Activated CD8-positive, alpha-beta memory T cell treated with anti-CD3 and anti-CD28 coated beads, Interleukin-2, amount 50 U/mL, for 24 hours (primary cell): ENCODE data around the gene USP34.
"Not testable (repeated sequence)": the region's sequence is repeated elsewhere in the genome, so short reads cannot be mapped to it uniquely, and the experiment has no call there.

Experiments
- DNase-seq: peaks from one replicate; pipeline ENCODE4 v3.0.0-alpha.2; 2020; ENCODE audit errors: extremely low read depth

Gene USP34

DNA sequence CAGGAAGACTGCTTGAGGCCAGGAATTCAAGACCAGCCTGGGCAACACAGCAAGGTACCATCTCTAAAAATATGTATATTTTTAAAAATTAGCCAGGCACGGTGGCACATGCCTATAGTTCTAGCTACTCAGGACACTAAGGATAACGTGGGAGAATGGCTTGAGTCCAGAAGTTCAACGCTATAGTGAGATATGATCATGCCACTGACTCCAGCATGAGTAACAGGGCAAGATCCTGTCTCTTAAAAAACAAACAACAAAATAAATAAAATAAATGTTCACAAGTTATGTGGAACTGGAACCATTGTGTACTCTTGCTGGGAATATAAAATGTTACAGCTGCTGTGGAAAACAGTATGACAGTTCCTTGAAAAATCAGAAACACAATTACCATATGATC is 47.2 kb downstream of the USP34 start:
- DNase-seq: no peak

DNA sequence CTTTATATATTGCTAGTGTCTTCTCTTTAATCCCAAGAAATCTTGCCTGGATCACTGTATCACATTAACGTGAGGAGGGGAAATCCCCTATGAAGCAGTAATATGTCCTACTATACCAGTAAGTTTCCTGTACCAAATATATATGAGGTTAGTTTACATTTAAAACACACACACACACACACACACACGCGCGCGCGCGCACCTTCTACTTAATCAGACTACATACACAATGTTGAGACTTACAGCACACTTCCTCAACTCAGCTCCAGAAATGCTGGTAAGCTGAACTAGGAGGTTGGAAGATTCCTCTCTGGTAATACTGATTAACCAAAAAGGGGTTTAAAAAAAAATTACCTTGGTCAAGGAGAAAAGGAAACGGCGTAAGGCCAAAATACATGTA is 49.3 kb downstream of the USP34 start:
- DNase-seq: no peak

DNA sequence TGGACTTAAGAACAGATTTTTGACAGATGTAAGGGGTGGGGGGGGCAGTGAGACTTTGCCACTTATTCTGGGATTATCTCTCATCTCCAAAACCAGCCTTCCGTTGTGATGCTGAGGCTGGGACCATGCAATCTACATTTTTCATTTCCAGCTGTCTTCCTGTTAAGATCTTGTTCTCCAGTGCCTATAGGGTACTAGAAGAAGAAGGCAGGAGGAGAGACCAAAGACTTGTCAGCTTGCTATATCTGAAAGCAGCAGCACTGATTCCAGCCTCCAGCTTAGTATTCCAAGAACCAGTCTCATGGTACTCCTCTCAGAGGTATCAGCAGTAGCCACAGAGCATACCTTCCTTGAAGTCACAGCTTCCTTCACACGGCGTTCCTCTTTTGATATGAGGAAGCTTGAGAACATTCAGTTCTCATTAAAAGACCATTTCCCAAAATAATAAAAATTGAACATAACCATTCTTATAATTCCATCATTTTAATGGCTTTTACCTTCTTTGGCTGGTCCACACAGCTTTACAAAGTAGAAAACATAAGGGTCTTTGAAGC is 49.8 kb downstream of the USP34 start:
- DNase-seq: no peak

GRCh38 chr2:61419570-61419969 is 51.3 kb downstream of the USP34 start:
- DNase-seq: no peak

- no peak for DNase-seq
Observed at GRCh38 chr2:61419129-61419528, 51.8 kb downstream of the USP34 start.

- no peak for DNase-seq
Observed at GRCh38 chr2:61416871-61417645, 53.8 kb downstream of the USP34 start.

DNA sequence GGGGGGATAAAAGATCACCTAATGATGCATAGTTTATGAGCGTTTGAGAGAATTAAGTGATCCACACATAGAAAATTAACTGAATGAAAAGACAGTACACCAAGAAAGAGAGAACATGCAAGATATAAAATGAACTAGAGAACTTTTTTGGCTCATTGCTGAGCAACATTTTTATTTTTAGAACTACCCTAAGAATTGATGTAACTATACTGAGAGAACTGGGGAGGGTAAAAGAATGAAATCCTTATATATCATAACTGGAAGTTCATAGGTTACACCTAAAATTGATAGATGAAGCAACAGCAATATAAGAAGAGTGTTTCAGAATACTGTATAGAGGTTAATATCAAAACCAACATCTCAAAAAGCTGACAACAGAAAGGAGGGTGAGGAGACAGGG is 55.6 kb downstream of the USP34 start:
- DNase-seq: no peak

DNA sequence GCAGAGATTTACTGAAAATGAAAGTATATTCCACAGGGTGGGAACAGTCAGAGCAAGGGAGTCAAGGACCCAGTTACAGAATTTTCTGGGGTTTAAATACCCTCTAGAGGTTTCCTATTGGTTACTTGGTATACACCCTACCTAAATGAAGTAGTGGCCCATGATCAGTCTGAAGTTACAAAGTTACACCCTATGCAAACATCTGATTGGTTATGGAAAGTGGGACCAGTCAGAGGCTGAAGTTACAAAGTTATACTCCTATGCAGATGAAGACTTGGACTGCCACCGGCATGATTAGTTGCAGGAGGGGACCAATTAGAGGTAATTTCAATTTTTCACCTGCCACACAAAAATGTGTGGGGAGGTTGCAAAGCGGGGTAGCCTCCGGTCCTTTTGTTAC is 56.2 kb downstream of the USP34 start:
- DNase-seq: no peak

DNA sequence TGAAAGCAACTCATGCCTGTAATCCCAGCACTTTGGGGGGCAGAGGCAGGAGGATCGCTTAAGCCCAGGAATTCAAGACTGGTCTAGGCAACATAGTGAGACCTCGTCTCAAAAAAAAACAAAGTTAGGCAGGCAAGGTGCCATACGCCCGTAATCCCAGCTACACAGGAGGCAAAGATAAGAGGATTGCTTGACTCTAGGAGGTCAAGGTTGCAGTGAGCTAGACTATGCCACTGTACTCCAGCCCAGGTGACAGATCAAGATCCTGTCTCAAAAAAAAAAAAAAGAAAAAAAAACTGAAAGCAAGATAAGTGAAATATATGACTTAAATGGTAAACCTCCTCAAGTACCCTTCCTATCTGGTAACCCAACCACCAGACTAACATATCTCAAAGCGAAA is 59.8 kb downstream of the USP34 start:
- no peak for DNase-seq

GRCh38 chr2:61410185-61410584 is 60.7 kb downstream of the USP34 start:
- DNase-seq: no peak

DNA sequence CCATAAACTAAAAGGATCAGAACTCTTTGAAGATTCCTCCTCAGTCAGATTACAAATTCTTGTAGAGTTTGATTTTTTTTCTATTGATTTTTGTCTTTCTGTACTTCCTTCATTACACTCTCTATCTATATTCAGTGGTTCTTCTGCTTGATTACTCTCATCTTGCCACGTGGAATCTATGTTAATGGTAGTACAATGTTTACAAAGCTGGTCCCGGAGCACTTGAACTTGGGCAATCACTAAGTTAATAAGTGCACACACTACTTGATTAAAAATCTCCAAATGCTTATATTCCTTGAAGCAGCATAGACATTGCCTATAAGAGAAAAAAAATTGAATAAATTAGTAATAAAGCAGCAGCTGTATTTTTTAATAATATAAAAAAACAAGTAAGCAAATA is 65.1 kb downstream of the USP34 start:
- DNase-seq: no peak

DNA sequence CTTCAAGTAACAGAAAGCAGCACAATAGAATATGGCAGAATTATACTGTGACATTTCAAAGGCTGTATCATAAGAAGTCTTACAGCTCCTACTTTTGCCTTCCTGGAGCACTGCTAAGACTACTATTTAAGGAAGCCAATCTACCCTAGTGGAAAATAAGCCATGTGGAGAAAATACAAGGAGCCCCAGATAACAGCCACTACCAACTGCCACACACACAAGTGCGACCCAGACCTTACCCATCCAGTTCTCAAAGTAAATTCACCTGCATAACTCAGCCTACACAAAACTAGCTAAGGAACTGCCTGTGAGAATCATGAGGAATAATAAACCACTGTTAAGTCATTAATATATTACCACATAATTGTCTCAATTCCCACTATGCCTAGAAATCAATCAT is 66.4 kb downstream of the USP34 start:
- no peak for DNase-seq

DNA sequence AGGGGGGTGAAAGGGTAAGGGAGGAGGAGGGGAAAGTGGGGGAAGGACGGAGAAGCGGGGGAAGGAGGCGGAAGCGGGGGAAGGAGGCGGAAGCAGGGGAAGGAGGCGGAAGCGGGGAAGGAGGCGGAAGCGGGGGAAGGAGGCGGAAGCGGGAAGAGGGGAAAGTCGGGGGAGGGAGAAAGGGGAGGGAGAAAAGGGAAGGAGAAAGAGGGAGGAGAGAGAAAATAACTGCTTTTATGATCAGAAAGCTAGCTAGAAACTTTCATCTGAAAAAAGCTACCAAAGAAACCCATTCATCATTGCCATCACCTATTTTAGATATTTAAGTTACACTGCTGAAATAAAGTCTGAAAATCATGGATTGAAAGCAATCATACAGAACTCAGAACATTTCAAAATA is 72.5 kb downstream of the USP34 start:
- no peak for DNase-seq

GRCh38 chr2:61396005-61396404 is 74.9 kb downstream of the USP34 start:
- no peak for DNase-seq

GRCh38 chr2:61387588-61387987 is 83.3 kb downstream of the USP34 start:
- DNase-seq: not testable (repeated sequence)

GRCh38 chr2:61380882-61381197 is 90.0 kb downstream of the USP34 start:
- not testable (repeated sequence) for DNase-seq

- no peak for DNase-seq
Observed at GRCh38 chr2:61380056-61380881, 90.6 kb downstream of the USP34 start.

GRCh38 chr2:61379521-61379920 is 91.4 kb downstream of the USP34 start:
- DNase-seq: no peak

- DNase-seq: no peak
Observed at GRCh38 chr2:61378281-61378680, 92.6 kb downstream of the USP34 start.

- DNase-seq: no peak
Observed at GRCh38 chr2:61377046-61377445, 93.8 kb downstream of the USP34 start.

DNA sequence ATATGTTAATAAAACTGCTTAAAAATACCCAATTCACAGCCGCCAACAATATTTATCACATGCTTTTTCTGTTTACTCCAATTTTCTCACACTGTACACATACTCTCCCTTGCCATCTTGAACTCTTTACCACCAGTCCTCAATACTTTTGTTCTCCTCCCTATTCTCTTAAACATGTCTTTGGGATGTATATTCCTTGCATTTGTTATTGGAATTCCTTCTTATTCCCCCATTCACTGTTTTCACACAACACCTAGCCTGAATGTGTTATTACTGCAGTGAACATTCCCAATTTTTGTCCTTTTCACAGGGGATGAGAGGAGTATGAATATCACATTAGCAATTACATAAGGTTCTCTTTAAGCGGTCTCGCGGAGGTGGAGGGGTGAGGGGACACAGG is 94.7 kb downstream of the USP34 start:
- no peak for DNase-seq

GRCh38 chr2:61371027-61371426 is 99.9 kb downstream of the USP34 start:
- DNase-seq: no peak
